A549 (cell line): ENCODE results near the gene DNAJB6. TPM values are rescaled to one million over a fixed set of nuclear protein-coding genes. Genes with fewer than 3 reads are reported as not detected.

Source experiments
- ATAC-seq, 2 experiments: fragments of 200-7000 bp in 1 of 2; fragments of >200 bp in 1 of 2; cut with Nextera tagmentation in 1 of 2; cut with Tn5 transposase in 1 of 2; 3 replicates each; pipeline versions ENCODE4 v1.8.0 to v1.9.1; 2018 to 2020; ENCODE audit warnings: mild to moderate bottlenecking in 1 of 2, moderate library complexity in 1 of 2
- CTCF ChIA-PET: fragments of 300-600 bp; sonication (Branson Sonifier 250); formaldehyde crosslinking; extraction: SDS; loops from one replicate; lab custom pipeline; 2021; ENCODE audit warnings: antibody characterized with exemption, inconsistent platforms; lab: Yijun Ruan, JAX
- POLR2A ChIA-PET: fragments of 350-600 bp; formaldehyde crosslinking; extraction: SDS; loops from one replicate; lab custom pipeline; 2021; ENCODE audit warnings: antibody characterized with exemption, inconsistent platforms; lab: Yijun Ruan, JAX
- DNase-seq, 2 experiments: peaks; one replicate each; pipeline versions ENCODE4 v3.0.0 to v3.0.0-alpha.2; 2011 to 2016; ENCODE audit warnings: low read depth in 1 of 2, low spot score in 1 of 2
- FAIRE-seq: peaks from 2 replicates; lab custom pipeline; 2011; peaks lifted over from hg19 to GRCh38; lab: Jason Lieb, UNC
- H3K27ac ChIP-seq, 2 experiments: fragments of >200 bp; sonication (Bioruptor Twin); formaldehyde crosslinking; 3 replicates each; pipeline ENCODE4 v1.5.1; 2016 to 2017
- H3K4me1 ChIP-seq: fragments of >200 bp; sonication (Bioruptor Twin); formaldehyde crosslinking; 3 replicates; pipeline ENCODE4 v1.6.1; 2016
- H3K4me2 ChIP-seq: fragments of >200 bp; sonication (Bioruptor Twin); formaldehyde crosslinking; 3 replicates; pipeline ENCODE4 v1.6.1; 2016
- H3K4me3 ChIP-seq: fragments of >200 bp; sonication (Bioruptor Twin); formaldehyde crosslinking; 3 replicates; pipeline ENCODE4 v1.5.1; 2016
- H3K9me3 ChIP-seq: fragments of >200 bp; sonication (Bioruptor Twin); formaldehyde crosslinking; 3 replicates; pipeline ENCODE4 v1.6.1; 2016
- BCL3 ChIP-seq: fragments of >200 bp; sonication (Bioruptor Twin); formaldehyde crosslinking; IDR thresholded peaks from 3 replicates; pipeline ENCODE4 v1.6.1; 2016
- BHLHE40 ChIP-seq: IDR thresholded peaks from 2 replicates; pipeline ENCODE4 v1.6.1; 2012; ENCODE audit warnings: low read depth, low read length, inconsistent platforms
- CBX8 ChIP-seq: fragments of 200-600 bp; sonication (generic); IDR thresholded peaks from 2 replicates; pipeline ENCODE4 v1.6.1; 2016
- CTCF ChIP-seq: fragments of >200 bp; sonication (Bioruptor Twin); formaldehyde crosslinking; IDR thresholded peaks from 3 replicates; pipeline ENCODE4 v1.5.1; 2016
- ELK1 ChIP-seq: fragments of 150-350 bp; IDR thresholded peaks from 2 replicates; pipeline ENCODE4 v1.6.1; 2014; ENCODE audit warnings: low read depth, mild to moderate bottlenecking, low read length
- EP300 ChIP-seq, 2 experiments: fragments of >200 bp; sonication (Bioruptor Twin); formaldehyde crosslinking; IDR thresholded peaks; 2 replicates in 1 of 2; 3 replicates in 1 of 2; pipeline ENCODE4 v1.6.1; 2016 to 2017
- FOSB ChIP-seq: fragments of 250-450 bp; sonication (Bioruptor Pico); IDR thresholded peaks from 2 replicates; pipeline ENCODE4 v1.5.0; 2020; ENCODE audit warnings: mild to moderate bottlenecking, moderate library complexity
- FOSL2 ChIP-seq, 2 experiments: fragments of 450-650 bp in 1 of 2; fragments of >200 bp in 1 of 2; sonication (Bioruptor Twin) in 1 of 2; formaldehyde crosslinking; IDR thresholded peaks; 2 replicates each; pipeline versions ENCODE4 v1.5.0 to v1.6.1; 2016 to 2020; ENCODE audit warnings: mild to moderate bottlenecking in 1 of 2, moderate library complexity in 1 of 2
- HDAC2 ChIP-seq: fragments of 200-600 bp; sonication (generic); IDR thresholded peaks from 2 replicates; pipeline ENCODE4 v1.6.1; 2016
- HOXA7 ChIP-seq: fragments of 250-450 bp; sonication (Bioruptor Pico); IDR thresholded peaks from 2 replicates; pipeline ENCODE4 v1.5.0; 2020; ENCODE audit warnings: mild to moderate bottlenecking, moderate library complexity
- JUN ChIP-seq, 2 experiments: fragments of >200 bp; sonication (Bioruptor Twin); formaldehyde crosslinking; IDR thresholded peaks; 2 replicates in 1 of 2; 3 replicates in 1 of 2; pipeline ENCODE4 v1.6.1; 2016 to 2017
- MAX ChIP-seq: IDR thresholded peaks from 2 replicates; pipeline ENCODE4 v1.6.1; 2012
- NPAS2 ChIP-seq: fragments of 250-450 bp; sonication (Bioruptor Pico); IDR thresholded peaks from 2 replicates; pipeline ENCODE4 v1.8.0; 2022; ENCODE audit warnings: mild to moderate bottlenecking, moderate library complexity, borderline replicate concordance
- NR3C1 ChIP-seq: fragments of >200 bp; sonication (Bioruptor Twin); formaldehyde crosslinking; IDR thresholded peaks from 3 replicates; pipeline ENCODE4 v1.6.1; 2017
- RAD21 ChIP-seq, 2 experiments: fragments of >200 bp in 1 of 2; sonication (Bioruptor Twin) in 1 of 2; formaldehyde crosslinking in 1 of 2; IDR thresholded peaks in 1 of 2; conservative IDR thresholded peaks in 1 of 2; 2 replicates in 1 of 2; 3 replicates in 1 of 2; pipeline ENCODE4 v1.6.1; 2012 to 2018; ENCODE audit warnings: inconsistent platforms in 1 of 2
- RCOR1 ChIP-seq: fragments of 150-350 bp; IDR thresholded peaks from 2 replicates; pipeline ENCODE4 v1.6.1; 2014; ENCODE audit warnings: antibody characterized with exemption, low read length, low read depth
- RNF2 ChIP-seq: fragments of 200-600 bp; sonication (generic); IDR thresholded peaks from 2 replicates; pipeline ENCODE4 v1.6.1; 2016; ENCODE audit warnings: low read depth, mild to moderate bottlenecking, antibody characterized with exemption, moderate library complexity, borderline replicate concordance
- SMC3 ChIP-seq: fragments of >200 bp; sonication (Bioruptor Twin); formaldehyde crosslinking; IDR thresholded peaks from 3 replicates; pipeline ENCODE4 v1.6.1; 2018; ENCODE audit warnings: inconsistent platforms
- TP53 ChIP-seq: fragments of 250-450 bp; sonication (Bioruptor Pico); IDR thresholded peaks from 2 replicates; pipeline ENCODE4 v1.5.0; 2021; ENCODE audit warnings: mild to moderate bottlenecking, moderate library complexity
- USF2 ChIP-seq: fragments of 450-650 bp; IDR thresholded peaks from 2 replicates; pipeline ENCODE4 v1.6.1; 2014; ENCODE audit warnings: antibody characterized with exemption
- ZC3H11A ChIP-seq: fragments of 450-650 bp; IDR thresholded peaks from 2 replicates; pipeline ENCODE4 v1.6.1; 2014; ENCODE audit warnings: antibody characterized with exemption, mild to moderate bottlenecking
- WGBS: methylation state at CpG from one replicate; pipeline ENCODE4 v1.1.6; 2017; ENCODE audit errors: missing lambda C conversion rate; 5-methylcytosine and 5-hydroxymethylcytosine counted together
- polyA plus RNA-seq, 4 experiments: library from polyadenylated mRNA; depleted of rRNA in 3 of 4; stranded (reverse); fragments of >200 nt; fragmentation: RNase III in 1 of 4; extraction: RNeasy Plus Mini Kit Qiagen cat#74134 plus additional on column Dnase treatment in 1 of 4; gene quantifications; 2 replicates in 3 of 4; 3 replicates in 1 of 4; pipeline ENCODE4 v1.2.3, GENCODE V29; 2011 to 2017

The DNAJB6 gene
- polyA plus RNA-seq, 2 of the 4 experiments (the other 2 are of a cell fraction), result 117 to 136 TPM

GRCh38 chr7:157339777-157340677 lies 3.2 kb downstream of the DNAJB6 start:
- Histone ChIP-seq H3K27ac (peak overlapping the region in 1 of 2 experiments; percentile 9; a peak in 1 of 6 replicates), H3K4me1 (peaks cover 28% of the 10 kb centered on the region), H3K4me2 (peak overlapping the region; percentile 51), H3K9me3 (no peaks in the 10 kb centered on the region), H3K4me3 (no peak overlapping the region)
- DNase-seq (peak; percentile 69 to 75), FAIRE-seq (no peak), ATAC-seq (peak in 1 of 2 experiments; percentile 35; a peak in 3 of 6 replicates)
- CTCF ChIA-PET, result interaction anchor here (0.5 to 3.0 kb wide), 33 partner anchors 10 to 435 kb away, joined by 3 to 21 read pairs (median 5); no protein-coding TSS in a partner anchor
- WGBS, result 41% methylated on average over 25 of the region's 25 CpGs
- TF ChIP-seq SMC3, result peak; percentile 73
- peak; percentile 69 to 73 for TF ChIP-seq RAD21 (conservative IDR thresholded peaks at IDR 0.05 in 1 of 2, IDR thresholded peaks at IDR 0.05 in 1 of 2)
- no peak for TF ChIP-seq HOXA7
- TF ChIP-seq JUN (IDR thresholded peaks at IDR 0.05), result no peak
- TF ChIP-seq CTCF, result peak; percentile 80
- no peak for TF ChIP-seq NR3C1
- TF ChIP-seq HDAC2, result no peak
- TF ChIP-seq RNF2, result no peak
- no peak for TF ChIP-seq EP300 (IDR thresholded peaks at IDR 0.05)
- POLR2A ChIA-PET, result no interaction called here

- H3K4me2 ChIP-seq, result peak overlapping the region; percentile 61
- POLR2A ChIA-PET, result interaction anchor here (1.3 kb wide), 1 partner anchor 11 kb away, joined by 4 read pairs; the partner anchor contains the start of gene DNAJB6
- no peak overlapping the region for H3K4me3 ChIP-seq
- ATAC-seq (peak; percentile 68 to 77), DNase-seq (peak in 1 of 2 experiments; percentile 46), FAIRE-seq (no peak)
- 68% methylated on average over 11 of the region's 11 CpGs for WGBS
- TF ChIP-seq ZC3H11A (no peak), RCOR1 (no peak), FOSL2 (IDR thresholded peaks at IDR 0.05) (no peak), FOSL2 (CRISPR knock-in tag; IDR thresholded peaks at IDR 0.05) (peak; percentile 43), FOSB (CRISPR knock-in tag) (no peak), ELK1 (no peak), BCL3 (no peak), NPAS2 (no peak), TP53 (no peak), RAD21 (conservative IDR thresholded peaks at IDR 0.05 in 1 of 2, IDR thresholded peaks at IDR 0.05 in 1 of 2) (no peak), BHLHE40 (peak; percentile 45; the same call in 1 of the 2 replicates), CBX8 (no peak), USF2 (peak; percentile 49), MAX (no peak)
- H3K4me1 ChIP-seq, result peaks cover 27% of the 10 kb centered on the region
- peak overlapping the region; percentile 15 to 29; a peak in 2 of 6 replicates for H3K27ac ChIP-seq
- CTCF ChIA-PET, result interaction anchor here (0.6 to 2.6 kb wide), 3 partner anchors 8 to 1516 kb away, joined by 3 to 9 read pairs (median 7); no protein-coding TSS in a partner anchor
- no peaks in the 10 kb centered on the region for H3K9me3 ChIP-seq
These were observed 10.6 kb downstream of the DNAJB6 start for GRCh38 chr7:157347217-157347904.
